Left ventricle myocardium inferior (tissue), 1 donor: ENCODE measurements around the gene KLHL18. TPM values are rescaled to one million over a fixed set of nuclear protein-coding genes. Genes with fewer than 3 reads are reported as not detected.

Experiments
- DNase-seq: peaks from one replicate; pipeline ENCODE4 v3.0.0-alpha.2; 2020
- H3K27ac ChIP-seq: fragments of 200-600 bp; replicated peaks from 2 replicates; pipeline ENCODE4 v1.8.0; 2021
- H3K27me3 ChIP-seq: fragments of 200-600 bp; 2 replicates; pipeline ENCODE4 v1.8.0; 2021; ENCODE audit warnings: low read depth
- H3K36me3 ChIP-seq: fragments of 200-600 bp; 2 replicates; pipeline ENCODE4 v1.8.0; 2021
- H3K4me1 ChIP-seq: fragments of 200-600 bp; 2 replicates; pipeline ENCODE4 v1.8.0; 2021
- H3K4me3 ChIP-seq: fragments of 200-600 bp; 2 replicates; pipeline ENCODE4 v1.8.0; 2021; ENCODE audit warnings: mild to moderate bottlenecking, moderate library complexity
- H3K9me3 ChIP-seq: fragments of 200-600 bp; replicated peaks from 2 replicates; pipeline ENCODE4 v1.8.0; 2021
- CTCF ChIP-seq: fragments of 200-600 bp; IDR thresholded peaks from 2 replicates; pipeline ENCODE4 v1.8.0; 2021; ENCODE audit warnings: antibody characterized with exemption, mild to moderate bottlenecking, borderline replicate concordance
- intact Hi-C: fragments of 100-400 bp; cut with micrococcal nuclease; formaldehyde crosslinking; loops from one replicate; pipeline ENCODE4 v1.11.0; 2022
- total RNA-seq: library from RNA; stranded (reverse); fragmentation: NEBNext Ultra II Directional; extraction: Animal tissue kit (Norgen Biotek cat#: 25700); gene quantifications from one replicate; pipeline ENCODE4 v1.2.1, GENCODE V29; 2021
- donor health status: DM: no; HTN: yes; CAD: no; lungs with severe emphysema.

Gene KLHL18
- total RNA-seq, 1 donor from 2014 or later = 54.7 TPM

- no peak overlapping the region for H3K4me3 ChIP-seq
- no peak for TF ChIP-seq CTCF
- peaks cover 10% of the 10 kb centered on the region for H3K36me3 ChIP-seq
- no peaks in the 10 kb centered on the region for H3K27me3 ChIP-seq
- DNase-seq = no peak
- peaks cover 64% of the 10 kb centered on the region for H3K4me1 ChIP-seq
- H3K9me3 ChIP-seq = no peaks in the 10 kb centered on the region
- intact Hi-C loops = no loop called here
- no peak overlapping the region for H3K27ac ChIP-seq
Measured at GRCh38 chr3:47385007-47385406, 102.3 kb downstream of the KLHL18 start.

DNA sequence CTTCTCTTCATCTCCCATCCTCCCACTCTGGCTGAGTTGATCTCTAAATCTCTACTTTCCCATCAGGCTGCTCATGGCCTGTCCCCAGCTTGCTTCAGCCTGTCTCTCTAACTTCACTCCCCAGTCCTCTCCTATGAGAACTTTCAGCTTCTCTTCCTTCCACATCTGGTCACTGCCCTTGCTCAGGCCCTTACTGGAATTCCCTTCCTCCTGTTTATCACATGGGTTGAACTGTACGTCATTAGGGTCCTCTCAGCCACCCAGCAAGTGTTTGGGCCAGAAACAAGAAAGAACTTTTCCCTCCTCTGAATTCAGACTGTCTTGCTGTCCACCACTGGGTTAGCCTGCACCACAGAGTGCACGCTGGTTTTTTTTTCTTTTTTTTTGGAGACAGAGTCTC lies 103.1 kb downstream of the KLHL18 start:
- no peak for TF ChIP-seq CTCF
- no peaks in the 10 kb centered on the region for H3K27me3 ChIP-seq
- no peaks in the 10 kb centered on the region for H3K9me3 ChIP-seq
- H3K4me3 ChIP-seq = no peak overlapping the region
- DNase-seq = no peak
- intact Hi-C loops = no loop called here
- no peak overlapping the region for H3K27ac ChIP-seq
- peaks cover 10% of the 10 kb centered on the region for H3K36me3 ChIP-seq
- peaks cover 57% of the 10 kb centered on the region for H3K4me1 ChIP-seq

DNA sequence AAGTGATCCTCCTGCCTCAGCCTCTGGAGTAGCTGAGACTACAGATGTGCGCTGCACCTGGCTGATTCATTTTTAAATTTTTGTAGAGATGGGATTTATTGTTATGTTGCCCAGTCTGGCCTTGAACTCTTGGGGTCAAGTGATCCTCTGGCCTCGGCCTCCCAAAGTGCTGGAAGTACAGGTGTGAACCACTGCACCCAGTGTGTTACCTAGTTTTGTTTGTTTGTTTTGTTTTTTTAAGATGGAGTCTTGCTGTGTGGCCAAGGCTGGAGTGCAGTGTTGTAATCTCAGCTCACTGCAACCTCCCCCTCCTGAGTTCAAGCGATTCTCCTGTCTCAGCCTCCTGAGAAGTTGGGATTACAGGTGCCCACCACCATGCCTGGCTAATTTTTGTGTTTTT lies 110.2 kb downstream of the KLHL18 start:
- H3K27me3 ChIP-seq = no peaks in the 10 kb centered on the region
- intact Hi-C loops = no loop called here
- H3K36me3 ChIP-seq = peaks cover 23% of the 10 kb centered on the region
- no peak for TF ChIP-seq CTCF
- no peak overlapping the region for H3K27ac ChIP-seq
- H3K4me3 ChIP-seq = no peak overlapping the region
- DNase-seq = no peak
- peaks cover 24% of the 10 kb centered on the region for H3K4me1 ChIP-seq
- no peaks in the 10 kb centered on the region for H3K9me3 ChIP-seq

GRCh38 chr3:47394140-47394870 lies 111.6 kb downstream of the KLHL18 start:
- Histone ChIP-seq H3K9me3 (no peaks in the 10 kb centered on the region), H3K27ac (peak overlapping the region; percentile 58), H3K27me3 (no peaks in the 10 kb centered on the region), H3K36me3 (peaks cover 15% of the 10 kb centered on the region), H3K4me1 (peaks cover 22% of the 10 kb centered on the region), H3K4me3 (no peak overlapping the region)
- DNase-seq = no peak
- intact Hi-C loops = no loop called here
- no peak for TF ChIP-seq CTCF

GRCh38 chr3:47394881-47395280 lies 112.1 kb downstream of the KLHL18 start:
- DNase-seq = no peak
- no peaks in the 10 kb centered on the region for H3K27me3 ChIP-seq
- H3K4me1 ChIP-seq = peaks cover 22% of the 10 kb centered on the region
- peak overlapping the region; percentile 58 for H3K27ac ChIP-seq
- intact Hi-C loops = no loop called here
- no peak overlapping the region for H3K4me3 ChIP-seq
- peaks cover 17% of the 10 kb centered on the region for H3K36me3 ChIP-seq
- no peak for TF ChIP-seq CTCF
- H3K9me3 ChIP-seq = no peaks in the 10 kb centered on the region

Other genes with a start within 250 kb of the KLHL18 start
- 26.4 TPM for gene SETD2, start 118.8 kb upstream of the KLHL18 start, total RNA-seq
- gene KIF9, start 145 bp upstream of the KLHL18 start, total RNA-seq = 13.5 TPM
- gene PTPN23, start 98.1 kb downstream of the KLHL18 start, total RNA-seq = 20.0 TPM
- gene SCAP, start 193.0 kb downstream of the KLHL18 start, total RNA-seq = 43.1 TPM
- 20.4 TPM for gene ELP6, start 230.8 kb downstream of the KLHL18 start, total RNA-seq